Endodermal cell (in vitro differentiated cells): ENCODE measurements around the gene METRN. TPM values are rescaled to one million over a fixed set of nuclear protein-coding genes. Genes with fewer than 3 reads are reported as not detected.
A peak's percentile ranks its signal among the peaks of the same experiment; 100 is the strongest.

Source experiments
- DNase-seq: peaks from one replicate; pipeline ENCODE4 v3.0.0-alpha.2; 2017
- H3K27ac ChIP-seq: 2 replicates; pipeline ENCODE4 v1.5.1; 2013; ENCODE audit warnings: mild to moderate bottlenecking, low read depth, low read length, moderate library complexity
- H3K27me3 ChIP-seq: 2 replicates; pipeline ENCODE4 v1.6.1; 2013; ENCODE audit warnings: mild to moderate bottlenecking, low read length, moderate library complexity; ENCODE audit not compliant: insufficient read depth, control insufficient read depth, poor library complexity, severe bottlenecking
- H3K36me3 ChIP-seq: 2 replicates; pipeline ENCODE4 v1.7.0; 2013; ENCODE audit warnings: mild to moderate bottlenecking, low read length, moderate library complexity; ENCODE audit not compliant: control insufficient read depth, insufficient read depth
- H3K4me1 ChIP-seq: one replicate; pipeline ENCODE4 v1.7.0; 2013; ENCODE audit warnings: low read length; ENCODE audit not compliant: control insufficient read depth, insufficient read depth
- H3K4me3 ChIP-seq: 2 replicates; pipeline ENCODE4 v1.5.1; 2013; ENCODE audit warnings: mild to moderate bottlenecking, low read length, moderate library complexity
- H3K9ac ChIP-seq: 2 replicates; pipeline ENCODE4 v1.6.1; 2013; ENCODE audit warnings: mild to moderate bottlenecking, low read length, moderate library complexity; ENCODE audit not compliant: poor library complexity, severe bottlenecking; ENCODE audit errors: extremely low read depth
- H3K9me3 ChIP-seq: 2 replicates; pipeline ENCODE4 v1.6.1; 2013; ENCODE audit warnings: mild to moderate bottlenecking, low read length, moderate library complexity; ENCODE audit not compliant: control insufficient read depth
- H3K27ac Mint-ChIP-seq: 2 replicates; pipeline ENCODE4 v1.8.0; 2020; ENCODE audit warnings: mixed read lengths
- H3K27me3 Mint-ChIP-seq: 2 replicates; pipeline ENCODE4 v1.8.0; 2021; ENCODE audit warnings: mild to moderate bottlenecking, mixed read lengths; ENCODE audit not compliant: insufficient read depth
- H3K36me3 Mint-ChIP-seq: 2 replicates; pipeline ENCODE4 v1.8.0; 2020; ENCODE audit warnings: low read depth, mixed read lengths
- H3K4me1 Mint-ChIP-seq: 2 replicates; pipeline ENCODE4 v1.8.0; 2020; ENCODE audit warnings: mixed read lengths
- H3K4me3 Mint-ChIP-seq: 2 replicates; pipeline ENCODE4 v1.8.0; 2020; ENCODE audit warnings: mild to moderate bottlenecking, moderate library complexity, mixed read lengths
- H3K9me3 Mint-ChIP-seq: 2 replicates; pipeline ENCODE4 v1.8.0; 2020; ENCODE audit warnings: mild to moderate bottlenecking, mixed read lengths
- WGBS, 2 experiments: methylation state at CpG; one replicate each; pipeline versions ENCODE4 v1.1.5 to v1.1.7; 2013; ENCODE audit warnings: missing lambda C conversion rate in 2 of 2, mixed read lengths in 1 of 2; ENCODE audit not compliant: insufficient coverage in 1 of 2, insufficient read length in 1 of 2; 5-methylcytosine and 5-hydroxymethylcytosine counted together
- total RNA-seq, 2 donors: library from RNA; stranded (reverse); fragmentation: NEBNext Ultra II Directional in 1 of 2; extraction: Animal tissue kit (Norgen Biotek cat#: 25700) in 1 of 2; gene quantifications; 2 replicates in 1 of 2; 3 replicates in 1 of 2; pipeline ENCODE4 v1.2.1, GENCODE V29; 2021
- TF ChIP-seq, protein P1 (sequence below): fragments of 200-600 bp; sonication (generic); conservative IDR thresholded peaks from 2 replicates; pipeline ENCODE4 v1.5.0; 2021; ENCODE audit warnings: antibody characterized with exemption, mild to moderate bottlenecking

METRN gene
- total RNA-seq, 2 donors from 2014 or later = 33.4 to 38.5 TPM

GRCh38 chr16:706189-707061 is 8.5 kb upstream of the METRN start:
- no peaks in the 10 kb centered on the region for H3K4me1 ChIP-seq
- no peaks in the 10 kb centered on the region for H3K36me3 Mint-ChIP-seq
- no peaks in the 10 kb centered on the region for H3K4me1 Mint-ChIP-seq
- H3K9me3 Mint-ChIP-seq = no peaks in the 10 kb centered on the region
- H3K27ac ChIP-seq = no peak overlapping the region
- 8 to 12% methylated on average over 20 to 49 of the region's 49 CpGs for WGBS, 2 experiments
- peaks cover 92% of the 10 kb centered on the region for H3K27me3 ChIP-seq
- no peak overlapping the region for H3K4me3 ChIP-seq
- H3K27me3 Mint-ChIP-seq = peaks cover 84% of the 10 kb centered on the region
- peak overlapping the region; percentile 48 for H3K4me3 Mint-ChIP-seq
- DNase-seq = peak; percentile 70
- no peaks in the 10 kb centered on the region for H3K9me3 ChIP-seq
- no peaks in the 10 kb centered on the region for H3K36me3 ChIP-seq
- H3K9ac ChIP-seq = no peak overlapping the region
- no peak overlapping the region for H3K27ac Mint-ChIP-seq
- TF ChIP-seq, protein P1, sequence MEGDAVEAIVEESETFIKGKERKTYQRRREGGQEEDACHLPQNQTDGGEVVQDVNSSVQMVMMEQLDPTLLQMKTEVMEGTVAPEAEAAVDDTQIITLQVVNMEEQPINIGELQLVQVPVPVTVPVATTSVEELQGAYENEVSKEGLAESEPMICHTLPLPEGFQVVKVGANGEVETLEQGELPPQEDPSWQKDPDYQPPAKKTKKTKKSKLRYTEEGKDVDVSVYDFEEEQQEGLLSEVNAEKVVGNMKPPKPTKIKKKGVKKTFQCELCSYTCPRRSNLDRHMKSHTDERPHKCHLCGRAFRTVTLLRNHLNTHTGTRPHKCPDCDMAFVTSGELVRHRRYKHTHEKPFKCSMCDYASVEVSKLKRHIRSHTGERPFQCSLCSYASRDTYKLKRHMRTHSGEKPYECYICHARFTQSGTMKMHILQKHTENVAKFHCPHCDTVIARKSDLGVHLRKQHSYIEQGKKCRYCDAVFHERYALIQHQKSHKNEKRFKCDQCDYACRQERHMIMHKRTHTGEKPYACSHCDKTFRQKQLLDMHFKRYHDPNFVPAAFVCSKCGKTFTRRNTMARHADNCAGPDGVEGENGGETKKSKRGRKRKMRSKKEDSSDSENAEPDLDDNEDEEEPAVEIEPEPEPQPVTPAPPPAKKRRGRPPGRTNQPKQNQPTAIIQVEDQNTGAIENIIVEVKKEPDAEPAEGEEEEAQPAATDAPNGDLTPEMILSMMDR = no peak

GRCh38 chr16:707062-707538 is 7.8 kb upstream of the METRN start:
- Histone ChIP-seq H3K9me3 (no peaks in the 10 kb centered on the region), H3K27me3 (peaks cover 87% of the 10 kb centered on the region), H3K4me3 (no peak overlapping the region), H3K27ac (no peak overlapping the region), H3K4me1 (no peaks in the 10 kb centered on the region), H3K36me3 (no peaks in the 10 kb centered on the region), H3K9ac (no peak overlapping the region)
- no peak overlapping the region for H3K27ac Mint-ChIP-seq
- WGBS, 2 experiments = 39 to 49% methylated on average over 12 to 14 of the region's 14 CpGs
- H3K27me3 Mint-ChIP-seq = peaks cover 82% of the 10 kb centered on the region
- no peaks in the 10 kb centered on the region for H3K36me3 Mint-ChIP-seq
- no peaks in the 10 kb centered on the region for H3K9me3 Mint-ChIP-seq
- TF ChIP-seq, protein P1 = no peak
- no peak for DNase-seq
- peak overlapping the region; percentile 48 for H3K4me3 Mint-ChIP-seq
- H3K4me1 Mint-ChIP-seq = no peaks in the 10 kb centered on the region

DNA sequence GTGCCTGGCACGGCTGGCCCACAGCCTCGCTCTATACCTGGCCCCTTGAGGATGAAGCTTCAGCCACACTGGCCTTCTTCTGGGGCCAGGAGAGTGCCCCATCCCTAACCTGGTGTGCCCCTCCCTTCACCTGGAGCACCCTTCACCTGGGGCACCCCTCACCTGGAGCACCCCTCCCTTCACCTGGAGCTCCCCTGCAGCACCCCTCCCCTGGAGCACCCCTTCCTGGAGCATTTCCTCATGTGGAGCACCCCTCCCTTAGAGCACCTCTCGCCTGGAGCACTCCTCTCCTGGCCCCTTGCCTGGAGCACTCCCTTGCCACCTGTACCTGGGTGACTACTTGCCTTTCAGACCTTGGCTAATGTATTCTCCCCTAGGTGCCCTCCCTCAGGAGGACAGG is 6.9 kb upstream of the METRN start:
- Mint-ChIP-seq H3K4me1 (no peaks in the 10 kb centered on the region), H3K9me3 (no peaks in the 10 kb centered on the region), H3K36me3 (no peaks in the 10 kb centered on the region), H3K4me3 (no peak overlapping the region), H3K27ac (no peak overlapping the region), H3K27me3 (peaks cover 79% of the 10 kb centered on the region)
- Histone ChIP-seq H3K4me1 (no peaks in the 10 kb centered on the region), H3K9ac (no peak overlapping the region), H3K36me3 (no peaks in the 10 kb centered on the region), H3K27me3 (peaks cover 83% of the 10 kb centered on the region), H3K9me3 (no peaks in the 10 kb centered on the region), H3K27ac (no peak overlapping the region), H3K4me3 (no peak overlapping the region)
- DNase-seq = no peak
- WGBS, 2 experiments = 58 to 62% methylated on average over 2 to 3 of the region's 3 CpGs
- TF ChIP-seq, protein P1 = no peak
